Body of pancreas (tissue), 4 donors: ENCODE results near the gene HRH3.

ENCODE experiments used
- POLR2A ChIP-seq, 3 donors: fragments of 450-650 bp; IDR thresholded peaks; one replicate each; pipeline ENCODE4 v1.6.1; 2016; ENCODE audit warnings: antibody characterized with exemption in 3 of 3, mild to moderate bottlenecking in 2 of 3
- TF ChIP-seq, protein P1 (sequence below), 7 experiments: fragments of 450-650 bp in 4 of 7; fragments of 200-600 bp in 3 of 7; sonication (generic) in 3 of 7; IDR thresholded peaks; one replicate each; pipeline ENCODE4 v1.5.1; 2016 to 2019; ENCODE audit warnings: antibody characterized with exemption in 7 of 7

DNA sequence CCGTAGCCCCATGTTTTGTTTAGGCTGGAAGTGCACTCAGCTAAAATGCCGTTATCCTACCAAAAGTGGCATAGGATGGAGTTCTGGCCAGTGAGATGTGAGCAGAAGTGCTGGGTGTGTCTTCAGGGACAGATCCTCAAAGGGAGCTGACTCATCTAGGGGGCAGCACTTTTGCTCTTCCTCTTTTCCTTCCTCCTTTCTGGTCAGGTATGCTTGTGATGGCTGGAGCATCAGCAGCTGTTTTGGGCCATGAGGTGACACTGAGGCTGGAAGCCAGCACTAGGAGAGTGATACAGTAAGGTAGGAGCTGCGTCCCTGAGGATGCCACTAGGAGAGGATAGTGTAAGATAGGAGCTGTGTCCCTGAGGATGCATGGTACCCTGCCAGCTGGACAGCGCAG is 13.6 kb upstream of the HRH3 start:
- TF ChIP-seq, protein P1, sequence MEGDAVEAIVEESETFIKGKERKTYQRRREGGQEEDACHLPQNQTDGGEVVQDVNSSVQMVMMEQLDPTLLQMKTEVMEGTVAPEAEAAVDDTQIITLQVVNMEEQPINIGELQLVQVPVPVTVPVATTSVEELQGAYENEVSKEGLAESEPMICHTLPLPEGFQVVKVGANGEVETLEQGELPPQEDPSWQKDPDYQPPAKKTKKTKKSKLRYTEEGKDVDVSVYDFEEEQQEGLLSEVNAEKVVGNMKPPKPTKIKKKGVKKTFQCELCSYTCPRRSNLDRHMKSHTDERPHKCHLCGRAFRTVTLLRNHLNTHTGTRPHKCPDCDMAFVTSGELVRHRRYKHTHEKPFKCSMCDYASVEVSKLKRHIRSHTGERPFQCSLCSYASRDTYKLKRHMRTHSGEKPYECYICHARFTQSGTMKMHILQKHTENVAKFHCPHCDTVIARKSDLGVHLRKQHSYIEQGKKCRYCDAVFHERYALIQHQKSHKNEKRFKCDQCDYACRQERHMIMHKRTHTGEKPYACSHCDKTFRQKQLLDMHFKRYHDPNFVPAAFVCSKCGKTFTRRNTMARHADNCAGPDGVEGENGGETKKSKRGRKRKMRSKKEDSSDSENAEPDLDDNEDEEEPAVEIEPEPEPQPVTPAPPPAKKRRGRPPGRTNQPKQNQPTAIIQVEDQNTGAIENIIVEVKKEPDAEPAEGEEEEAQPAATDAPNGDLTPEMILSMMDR (IDR thresholded peaks at IDR 0.05), result no peak
- no peak for TF ChIP-seq POLR2A (IDR thresholded peaks at IDR 0.05)
